HG02973 (cell line): ENCODE data around the gene TACC2.
A peak's percentile ranks its signal among the peaks of the same experiment; 100 is the strongest.
"Not testable (repeated sequence)": the region's sequence is repeated elsewhere in the genome, so short reads cannot be mapped to it uniquely, and the experiment has no call there.

ENCODE experiments used
- ATAC-seq: cut with Tn5 transposase; IDR thresholded peaks from one replicate; pipeline ENCODE4 v1.9.1; 2021; ENCODE audit warnings: moderate library complexity; ENCODE audit not compliant: unreplicated experiment

The TACC2 gene, protein sequence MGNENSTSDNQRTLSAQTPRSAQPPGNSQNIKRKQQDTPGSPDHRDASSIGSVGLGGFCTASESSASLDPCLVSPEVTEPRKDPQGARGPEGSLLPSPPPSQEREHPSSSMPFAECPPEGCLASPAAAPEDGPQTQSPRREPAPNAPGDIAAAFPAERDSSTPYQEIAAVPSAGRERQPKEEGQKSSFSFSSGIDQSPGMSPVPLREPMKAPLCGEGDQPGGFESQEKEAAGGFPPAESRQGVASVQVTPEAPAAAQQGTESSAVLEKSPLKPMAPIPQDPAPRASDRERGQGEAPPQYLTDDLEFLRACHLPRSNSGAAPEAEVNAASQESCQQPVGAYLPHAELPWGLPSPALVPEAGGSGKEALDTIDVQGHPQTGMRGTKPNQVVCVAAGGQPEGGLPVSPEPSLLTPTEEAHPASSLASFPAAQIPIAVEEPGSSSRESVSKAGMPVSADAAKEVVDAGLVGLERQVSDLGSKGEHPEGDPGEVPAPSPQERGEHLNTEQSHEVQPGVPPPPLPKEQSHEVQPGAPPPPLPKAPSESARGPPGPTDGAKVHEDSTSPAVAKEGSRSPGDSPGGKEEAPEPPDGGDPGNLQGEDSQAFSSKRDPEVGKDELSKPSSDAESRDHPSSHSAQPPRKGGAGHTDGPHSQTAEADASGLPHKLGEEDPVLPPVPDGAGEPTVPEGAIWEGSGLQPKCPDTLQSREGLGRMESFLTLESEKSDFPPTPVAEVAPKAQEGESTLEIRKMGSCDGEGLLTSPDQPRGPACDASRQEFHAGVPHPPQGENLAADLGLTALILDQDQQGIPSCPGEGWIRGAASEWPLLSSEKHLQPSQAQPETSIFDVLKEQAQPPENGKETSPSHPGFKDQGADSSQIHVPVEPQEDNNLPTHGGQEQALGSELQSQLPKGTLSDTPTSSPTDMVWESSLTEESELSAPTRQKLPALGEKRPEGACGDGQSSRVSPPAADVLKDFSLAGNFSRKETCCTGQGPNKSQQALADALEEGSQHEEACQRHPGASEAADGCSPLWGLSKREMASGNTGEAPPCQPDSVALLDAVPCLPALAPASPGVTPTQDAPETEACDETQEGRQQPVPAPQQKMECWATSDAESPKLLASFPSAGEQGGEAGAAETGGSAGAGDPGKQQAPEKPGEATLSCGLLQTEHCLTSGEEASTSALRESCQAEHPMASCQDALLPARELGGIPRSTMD (N-terminal part only)

DNA sequence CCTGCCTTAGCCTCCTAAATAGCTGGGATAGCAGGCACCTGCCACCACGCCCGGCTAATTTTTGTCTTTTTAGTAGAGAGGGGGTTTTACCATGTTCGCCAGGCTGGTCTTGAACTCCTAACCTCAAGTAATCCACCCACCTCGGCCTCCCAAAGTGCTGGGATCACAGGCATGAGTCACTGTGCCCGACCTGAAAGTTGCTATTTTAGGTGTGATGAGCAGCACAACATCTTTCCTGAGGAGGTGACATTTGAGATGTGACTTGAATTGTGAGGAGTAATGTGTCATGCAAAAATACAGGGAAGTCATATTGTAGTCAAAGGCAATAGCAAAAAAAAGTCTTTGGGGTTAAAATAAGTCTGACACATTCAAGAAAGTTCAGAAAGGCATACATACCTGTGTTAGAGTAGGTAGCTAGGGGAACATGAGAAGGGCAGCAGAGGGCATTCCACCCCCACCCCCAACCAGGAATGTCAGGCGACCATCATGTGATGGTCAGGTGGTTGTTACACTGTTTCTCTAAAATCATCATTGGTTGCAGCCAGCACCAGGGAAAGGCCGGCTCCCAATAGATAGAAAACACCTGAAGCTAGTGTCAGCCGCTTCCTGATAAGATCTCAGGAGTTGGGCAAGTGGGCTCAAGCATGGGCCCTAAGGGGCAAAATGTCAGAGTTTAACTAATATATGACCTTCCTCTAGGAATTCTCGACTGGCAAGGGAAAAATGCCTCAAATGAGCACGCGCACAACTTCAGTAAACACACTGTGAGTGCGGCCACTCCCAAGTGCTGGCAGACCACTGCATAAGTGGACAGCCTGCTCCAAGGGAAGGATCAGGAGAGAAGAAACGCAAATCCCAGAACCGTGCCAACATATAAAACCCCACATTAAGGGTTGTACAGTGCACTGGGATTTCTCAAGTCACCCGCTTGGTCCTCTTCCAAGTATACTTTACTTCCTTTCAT, at the start of gene TACC2:
TSS of gene TACC2 (plus strand) at position 803 of the 964 bp plus-strand sequence. CDS start 32,819 bp downstream, outside the sequence.
- no peak for ATAC-seq

- no peak for ATAC-seq
Observed at GRCh38 chr10:121941532-121941931, 47.4 kb upstream of the TACC2 start.

- no peak for ATAC-seq
Observed at GRCh38 chr10:121942749-121943416, 46.1 kb upstream of the TACC2 start.

DNA sequence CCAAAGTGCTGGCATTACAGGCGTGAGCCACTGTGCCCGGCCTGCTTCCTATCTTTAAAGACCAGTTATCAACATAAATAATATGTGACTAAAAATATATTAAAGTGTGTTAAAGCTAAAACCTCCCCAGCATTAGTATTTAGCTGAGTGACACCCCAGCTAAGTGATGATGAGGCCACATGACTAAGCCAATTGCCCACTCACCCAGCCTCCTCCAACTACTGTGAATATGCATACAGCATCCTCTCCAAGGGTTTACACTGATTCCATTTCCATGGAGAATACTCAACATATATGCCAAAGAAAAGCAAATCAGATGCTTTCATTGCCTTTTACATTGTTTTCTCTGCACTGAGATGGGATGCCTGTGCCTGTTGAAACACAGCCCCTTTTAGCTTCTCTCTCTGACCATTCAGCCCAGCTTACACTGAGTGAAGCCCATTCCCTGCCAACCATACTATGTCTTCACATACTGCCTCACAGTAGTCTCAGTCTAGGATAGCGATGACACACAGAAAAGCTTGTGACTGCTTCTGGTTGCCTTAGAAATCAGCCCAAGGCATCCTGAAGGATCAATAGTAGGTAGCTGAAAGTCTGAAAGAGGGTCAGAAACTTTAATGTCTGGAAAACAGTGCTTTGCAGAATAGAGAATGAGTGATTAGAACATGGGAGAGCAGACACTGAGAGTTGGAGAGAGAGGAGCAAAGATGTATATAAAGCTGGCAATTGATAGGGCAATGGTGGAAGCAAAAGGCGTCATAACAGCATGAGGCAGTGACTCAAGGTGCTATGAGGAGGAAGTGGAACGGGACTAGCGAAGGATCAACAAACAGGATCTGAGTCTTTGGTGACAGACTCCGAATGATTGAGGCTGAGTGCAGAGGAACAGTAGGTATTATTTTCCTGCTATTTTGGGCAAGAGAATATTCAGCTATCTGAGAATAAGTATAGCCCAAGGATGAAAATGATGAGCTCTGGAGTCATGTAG, 41.3 kb upstream of the TACC2 start:
- ATAC-seq = no peak

- ATAC-seq = no peak
Observed at GRCh38 chr10:121949049-121949448, 39.9 kb upstream of the TACC2 start.

GRCh38 chr10:121949451-121949850, 39.5 kb upstream of the TACC2 start:
- ATAC-seq = no peak

GRCh38 chr10:121952226-121952625, 36.7 kb upstream of the TACC2 start:
- no peak for ATAC-seq

GRCh38 chr10:121956111-121957061, 32.6 kb upstream of the TACC2 start:
- no peak for ATAC-seq

DNA sequence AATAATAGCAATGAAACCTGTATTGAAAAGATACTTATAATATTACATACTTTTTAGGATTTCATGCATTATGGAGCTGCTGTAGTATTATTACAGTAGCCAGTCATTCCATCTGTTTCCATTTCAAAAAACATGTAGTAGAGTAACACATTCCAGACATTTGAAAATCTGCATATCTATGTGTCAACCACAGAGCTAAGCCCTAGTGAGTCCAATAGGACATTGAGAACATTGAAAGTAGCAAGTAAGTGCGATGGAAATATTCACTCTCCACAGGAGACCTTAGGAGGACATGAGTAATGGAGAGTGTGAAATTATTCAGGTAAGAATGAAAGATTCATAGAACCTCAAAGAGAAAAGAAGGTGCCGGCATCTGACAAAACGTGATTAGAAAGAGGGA, 29.3 kb upstream of the TACC2 start:
- no peak for ATAC-seq

DNA sequence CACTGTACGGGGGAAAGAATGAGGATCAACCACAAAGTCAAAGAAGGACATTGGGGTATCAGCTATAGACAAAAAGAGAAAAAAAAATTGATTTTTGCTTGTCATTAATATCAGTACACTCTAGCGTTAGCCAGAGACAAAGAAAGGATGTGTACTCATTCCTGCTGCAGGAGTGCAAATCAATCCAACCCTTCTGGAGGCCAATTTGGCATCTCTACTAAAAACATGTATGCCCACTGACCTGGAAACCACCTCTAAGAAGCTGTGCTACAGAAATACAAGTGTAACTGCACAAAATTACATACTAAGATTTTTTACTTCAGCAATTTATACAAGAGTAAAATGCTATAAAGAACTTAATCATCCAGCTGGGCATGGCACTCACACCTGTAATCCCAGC, 27.5 kb upstream of the TACC2 start:
- no peak for ATAC-seq

DNA sequence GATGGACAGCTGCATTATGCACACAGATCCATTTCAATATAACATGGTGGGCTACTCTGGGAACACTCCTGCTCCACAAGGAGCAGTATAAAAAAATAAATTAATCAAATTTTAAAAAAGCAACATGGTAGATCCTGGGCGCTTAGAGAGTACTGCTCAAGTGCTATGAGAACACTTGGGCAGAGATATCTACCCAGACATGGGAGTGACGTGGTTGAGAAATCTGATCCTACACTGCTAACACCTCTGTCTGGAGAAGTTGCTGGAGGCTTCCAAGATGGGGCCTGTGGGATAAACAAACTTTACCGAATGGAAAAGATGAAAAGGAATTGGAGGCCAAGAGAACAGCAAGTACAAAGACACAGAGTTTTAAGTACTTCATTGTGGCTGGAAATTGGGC, 23.0 kb upstream of the TACC2 start:
- ATAC-seq = no peak

GRCh38 chr10:121969086-121969485, 19.9 kb upstream of the TACC2 start:
- ATAC-seq = not testable (repeated sequence)

GRCh38 chr10:121974019-121974534, 14.9 kb upstream of the TACC2 start:
- ATAC-seq = peak; percentile 37

DNA sequence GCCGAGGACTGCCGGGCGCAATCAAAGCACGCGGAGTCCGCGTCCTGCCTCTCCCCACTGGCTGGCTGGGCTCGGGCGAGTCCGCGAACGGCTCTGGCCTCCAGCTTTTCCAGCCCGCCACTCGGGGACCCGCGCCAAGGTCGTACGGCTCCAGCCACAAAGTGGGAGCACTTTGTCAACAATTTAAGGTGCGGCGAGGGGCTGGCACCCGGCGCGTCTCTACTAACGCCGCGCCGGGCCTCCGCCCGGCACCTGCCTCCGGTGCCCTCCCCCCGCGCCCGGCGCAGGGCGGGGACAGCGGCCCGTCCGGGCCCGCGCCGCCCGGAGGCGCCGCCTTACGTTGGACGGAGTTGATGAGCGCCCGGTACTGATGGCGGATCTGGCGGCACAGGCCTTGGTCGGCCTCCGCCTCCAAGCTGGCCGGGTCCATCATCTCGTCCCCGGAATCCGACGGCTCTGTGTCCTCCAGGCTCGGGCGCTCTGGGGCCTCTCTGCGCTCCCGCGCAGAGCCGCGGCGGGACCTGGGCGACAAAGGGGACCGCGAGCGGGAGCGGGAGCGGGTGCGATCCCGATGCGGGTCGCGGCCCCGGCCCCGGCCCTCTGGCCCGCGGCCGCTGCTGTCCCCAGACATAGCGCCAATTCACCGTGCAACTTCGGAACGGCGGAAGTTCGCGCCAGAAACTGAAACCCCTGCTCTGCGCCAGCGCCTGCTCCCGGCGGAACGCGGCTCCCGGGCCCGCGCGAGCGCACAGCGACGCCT, 14.2 kb upstream of the TACC2 start, which contains the start of gene NSMCE4A:
TSS of gene NSMCE4A (minus strand) at position 683 of the 760 bp plus-strand sequence. CDS start at position 631, 52 bp downstream.
- ATAC-seq = peak; percentile 79

- no peak for ATAC-seq
Observed at GRCh38 chr10:121975295-121976086, 13.5 kb upstream of the TACC2 start.
